WTC11 (cell line): ENCODE results near the gene SEMA3C. TPM values are rescaled to one million over a fixed set of nuclear protein-coding genes. Genes with fewer than 3 reads are reported as not detected.

ENCODE experiments used
- ATAC-seq: fragments of 200-7000 bp; cut with Tn5 transposase; 2 replicates; pipeline ENCODE4 v1.10.0; 2021; ENCODE audit warnings: mild to moderate bottlenecking, moderate library complexity
- CTCF ChIA-PET: fragments of 300-600 bp; sonication (Branson Sonifier 250); formaldehyde crosslinking; loops from one replicate; lab custom pipeline; 2021; ENCODE audit warnings: antibody characterized with exemption; lab: Charles Lee
- POLR2A ChIA-PET: fragments of 350-600 bp; sonication (Branson Sonifier 250); formaldehyde crosslinking; loops from one replicate; lab custom pipeline; 2021; ENCODE audit warnings: antibody characterized with exemption; lab: Charles Lee
- DNase-seq: peaks from one replicate; pipeline ENCODE4 v3.0.0; 2021; ENCODE audit warnings: low spot score
- H3K27ac Mint-ChIP-seq: 2 replicates; pipeline ENCODE4 v1.8.0; 2021; ENCODE audit warnings: mixed read lengths
- H3K27me3 Mint-ChIP-seq: 2 replicates; pipeline ENCODE4 v1.8.0; 2021; ENCODE audit warnings: low read depth, mild to moderate bottlenecking, moderate library complexity, mixed read lengths
- H3K36me3 Mint-ChIP-seq: 2 replicates; pipeline ENCODE4 v1.8.0; 2021; ENCODE audit warnings: mixed read lengths
- H3K4me1 Mint-ChIP-seq: 2 replicates; pipeline ENCODE4 v1.8.0; 2022; ENCODE audit warnings: mixed read lengths
- H3K4me3 Mint-ChIP-seq: 2 replicates; pipeline ENCODE4 v1.8.0; 2021; ENCODE audit warnings: mild to moderate bottlenecking, moderate library complexity, mixed read lengths
- H3K9me3 Mint-ChIP-seq: 2 replicates; pipeline ENCODE4 v1.8.0; 2021; ENCODE audit warnings: mixed read lengths
- ARID4B ChIP-seq: sonication (generic); formaldehyde crosslinking; IDR thresholded peaks from 2 replicates; pipeline ENCODE4 v1.8.0; 2023; ENCODE audit warnings: missing genetic modification reagents, mild to moderate bottlenecking, borderline replicate concordance
- CREM ChIP-seq: sonication (generic); formaldehyde crosslinking; IDR thresholded peaks from 2 replicates; pipeline ENCODE4 v1.8.1; 2022; ENCODE audit warnings: mild to moderate bottlenecking, missing genetic modification reagents, moderate library complexity
- ELF4 ChIP-seq: sonication (generic); formaldehyde crosslinking; IDR thresholded peaks from 2 replicates; pipeline ENCODE4 v1.8.1; 2022; ENCODE audit warnings: low read depth, mild to moderate bottlenecking, moderate library complexity, missing genetic modification reagents
- GABPB1 ChIP-seq: sonication (generic); formaldehyde crosslinking; IDR thresholded peaks from 2 replicates; pipeline ENCODE4 v1.8.1; 2023; ENCODE audit warnings: mild to moderate bottlenecking, missing genetic modification reagents
- GTF2I ChIP-seq: fragments of 250-450 bp; sonication (Bioruptor Pico); conservative IDR thresholded peaks from 2 replicates; pipeline ENCODE4 v1.4.0; 2021; ENCODE audit warnings: mild to moderate bottlenecking
- HMGXB4 ChIP-seq: sonication (generic); formaldehyde crosslinking; IDR thresholded peaks from 2 replicates; pipeline ENCODE4 v1.8.1; 2023; ENCODE audit warnings: mild to moderate bottlenecking, moderate library complexity, missing genetic modification reagents
- IRF2 ChIP-seq: sonication (generic); formaldehyde crosslinking; IDR thresholded peaks from 2 replicates; pipeline ENCODE4 v1.8.0; 2022; ENCODE audit warnings: low read depth, missing genetic modification reagents, borderline replicate concordance
- JAZF1 ChIP-seq: fragments of 250-450 bp; sonication (Bioruptor Pico); IDR thresholded peaks from 2 replicates; pipeline ENCODE4 v1.9.0; 2021; ENCODE audit warnings: moderate library complexity, mild to moderate bottlenecking, inconsistent platforms
- MLX ChIP-seq: sonication (generic); formaldehyde crosslinking; IDR thresholded peaks from 2 replicates; pipeline ENCODE4 v1.8.1; 2023; ENCODE audit warnings: mild to moderate bottlenecking, missing genetic modification reagents, moderate library complexity
- MXD4 ChIP-seq: fragments of 250-450 bp; sonication (Bioruptor Pico); IDR thresholded peaks from 2 replicates; pipeline ENCODE4 v1.8.0; 2021; ENCODE audit warnings: mild to moderate bottlenecking, moderate library complexity, borderline replicate concordance
- NFATC4 ChIP-seq: fragments of 250-450 bp; sonication (Bioruptor Pico); IDR thresholded peaks from 2 replicates; pipeline ENCODE4 v1.9.0; 2021; ENCODE audit warnings: mild to moderate bottlenecking
- NR1H2 ChIP-seq: sonication (generic); formaldehyde crosslinking; IDR thresholded peaks from 2 replicates; pipeline ENCODE4 v1.9.0; 2021; ENCODE audit warnings: mild to moderate bottlenecking, moderate library complexity, missing genetic modification reagents
- OVOL2 ChIP-seq: fragments of 250-450 bp; sonication (Bioruptor Pico); IDR thresholded peaks from 2 replicates; pipeline ENCODE4 v1.9.0; 2021; ENCODE audit warnings: mild to moderate bottlenecking, borderline replicate concordance
- RELA ChIP-seq: sonication (generic); formaldehyde crosslinking; IDR thresholded peaks from 2 replicates; pipeline ENCODE4 v1.8.1; 2022; ENCODE audit warnings: missing genetic modification reagents, mild to moderate bottlenecking, borderline replicate concordance
- TCF7 ChIP-seq: sonication (generic); formaldehyde crosslinking; IDR thresholded peaks from 2 replicates; pipeline ENCODE4 v1.8.0; 2022; ENCODE audit warnings: mild to moderate bottlenecking, low read depth, missing genetic modification reagents, moderate library complexity
- TEAD1 ChIP-seq: sonication (generic); formaldehyde crosslinking; IDR thresholded peaks from 2 replicates; pipeline ENCODE4 v1.8.0; 2022; ENCODE audit warnings: mild to moderate bottlenecking, missing genetic modification reagents
- ZMAT4 ChIP-seq: fragments of 250-450 bp; sonication (Bioruptor Pico); IDR thresholded peaks from 2 replicates; pipeline ENCODE4 v1.9.0; 2021; ENCODE audit warnings: mild to moderate bottlenecking
- ZNF121 ChIP-seq: sonication (generic); formaldehyde crosslinking; IDR thresholded peaks from 2 replicates; pipeline ENCODE4 v1.8.0; 2023; ENCODE audit warnings: missing genetic modification reagents
- ZNF219 ChIP-seq: sonication (generic); formaldehyde crosslinking; IDR thresholded peaks from 2 replicates; pipeline ENCODE4 v1.8.0; 2023; ENCODE audit warnings: missing genetic modification reagents, mild to moderate bottlenecking, borderline replicate concordance
- ZNF232 ChIP-seq: sonication (generic); formaldehyde crosslinking; IDR thresholded peaks from 2 replicates; pipeline ENCODE4 v1.8.0; 2022; ENCODE audit warnings: mild to moderate bottlenecking, missing genetic modification reagents
- ZNF317 ChIP-seq: sonication (generic); formaldehyde crosslinking; IDR thresholded peaks from 2 replicates; pipeline ENCODE4 v1.8.1; 2023; ENCODE audit warnings: low read depth, mild to moderate bottlenecking, moderate library complexity, missing genetic modification reagents, borderline replicate concordance
- ZNF396 ChIP-seq: fragments of 250-450 bp; sonication (Bioruptor Pico); IDR thresholded peaks from 2 replicates; pipeline ENCODE4 v1.8.0; 2021; ENCODE audit warnings: mild to moderate bottlenecking, moderate library complexity, borderline replicate concordance
- ZNF423 ChIP-seq: fragments of 250-450 bp; sonication (Bioruptor Pico); IDR thresholded peaks from 2 replicates; pipeline ENCODE4 v2.1.2; 2022; ENCODE audit warnings: mild to moderate bottlenecking, moderate library complexity
- total RNA-seq: library from RNA; stranded (reverse); gene quantifications from 3 replicates; pipeline ENCODE4 v1.2.3, GENCODE V29; 2021
- TF ChIP-seq, protein P1 (sequence below): sonication (generic); formaldehyde crosslinking; IDR thresholded peaks from 2 replicates; pipeline ENCODE4 v1.8.1; 2022; ENCODE audit warnings: mild to moderate bottlenecking, moderate library complexity, missing genetic modification reagents
- TF ChIP-seq, protein P2 (sequence below): sonication (generic); formaldehyde crosslinking; IDR thresholded peaks from 2 replicates; pipeline ENCODE4 v1.8.0; 2023; ENCODE audit warnings: missing genetic modification reagents

Gene SEMA3C
- total RNA-seq, 1 experiment from 2014 or later, result 2.1 TPM

- ATAC-seq, result no peak
- Mint-ChIP-seq H3K4me3 (no peak overlapping the region), H3K9me3 (peaks cover 8% of the 10 kb centered on the region; the same call in 1 of the 2 replicates), H3K27ac (no peak overlapping the region), H3K4me1 (peaks cover 10% of the 10 kb centered on the region), H3K27me3 (no peaks in the 10 kb centered on the region), H3K36me3 (no peaks in the 10 kb centered on the region)
- DNase-seq, result no peak
- TF ChIP-seq ZNF232 (CRISPR knock-in tag), result no peak
- TF ChIP-seq ZNF219 (CRISPR knock-in tag), result no peak
- TF ChIP-seq, protein P1, sequence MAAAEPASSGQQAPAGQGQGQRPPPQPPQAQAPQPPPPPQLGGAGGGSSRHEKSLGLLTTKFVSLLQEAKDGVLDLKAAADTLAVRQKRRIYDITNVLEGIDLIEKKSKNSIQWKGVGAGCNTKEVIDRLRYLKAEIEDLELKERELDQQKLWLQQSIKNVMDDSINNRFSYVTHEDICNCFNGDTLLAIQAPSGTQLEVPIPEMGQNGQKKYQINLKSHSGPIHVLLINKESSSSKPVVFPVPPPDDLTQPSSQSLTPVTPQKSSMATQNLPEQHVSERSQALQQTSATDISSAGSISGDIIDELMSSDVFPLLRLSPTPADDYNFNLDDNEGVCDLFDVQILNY (CRISPR knock-in tag), result no peak
- no peak for TF ChIP-seq MXD4
- TF ChIP-seq RELA, result no peak
- no peak for TF ChIP-seq GTF2I (CRISPR knock-in tag)
- TF ChIP-seq JAZF1, result no peak
- no peak for TF ChIP-seq NFATC4 (CRISPR knock-in tag)
- no peak for TF ChIP-seq ZNF396 (CRISPR knock-in tag)
- no peak for TF ChIP-seq ZNF423
- no peak for TF ChIP-seq NR1H2
- TF ChIP-seq TEAD1 (CRISPR knock-in tag), result no peak
- no peak for TF ChIP-seq IRF2 (CRISPR knock-in tag)
- TF ChIP-seq ZNF317, result no peak
- TF ChIP-seq TCF7 (CRISPR knock-in tag), result no peak
- TF ChIP-seq MLX (CRISPR knock-in tag), result no peak
- TF ChIP-seq HMGXB4, result no peak
- no peak for TF ChIP-seq GABPB1 (CRISPR knock-in tag)
- no peak for TF ChIP-seq ARID4B
- no peak for TF ChIP-seq ZNF121 (CRISPR knock-in tag)
- ChIA-PET CTCF (interaction anchor here (1.8 kb wide), 1 partner anchor 9 kb away, joined by 6 read pairs; no protein-coding TSS in a partner anchor), POLR2A (no interaction called here)
These were observed 11.7 kb downstream of the SEMA3C start for GRCh38 chr7:80907141-80907601.

DNA sequence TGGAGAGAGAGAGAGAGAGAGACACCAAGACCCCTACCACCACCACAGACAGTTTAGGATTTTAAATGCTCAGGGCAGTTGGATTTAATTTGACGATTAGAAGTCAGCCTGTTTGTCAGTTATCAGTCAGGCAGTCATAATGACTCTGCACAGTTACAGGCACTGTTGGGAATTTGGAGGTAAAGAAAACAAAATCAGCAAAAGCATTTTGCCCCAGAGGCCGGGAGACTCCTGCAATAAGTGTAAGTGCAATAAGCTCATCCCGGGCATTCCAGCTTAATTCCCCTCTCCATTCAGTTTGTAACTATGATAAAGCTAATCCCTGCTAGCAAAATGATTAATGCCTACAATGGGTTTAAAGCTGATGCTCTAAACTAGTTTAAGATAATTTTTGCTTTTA lies 13.5 kb downstream of the SEMA3C start:
- H3K36me3 Mint-ChIP-seq, result no peaks in the 10 kb centered on the region
- H3K27ac Mint-ChIP-seq, result no peak overlapping the region
- POLR2A ChIA-PET, result no interaction called here
- DNase-seq, result no peak
- CTCF ChIA-PET, result interaction anchor here (0.6 kb wide), 1 partner anchor 181 kb away, joined by 3 read pairs; no protein-coding TSS in a partner anchor
- no peaks in the 10 kb centered on the region for H3K27me3 Mint-ChIP-seq
- H3K4me3 Mint-ChIP-seq, result no peak overlapping the region
- H3K4me1 Mint-ChIP-seq, result peaks cover 10% of the 10 kb centered on the region
- no peak for ATAC-seq
- no peaks in the 10 kb centered on the region for H3K9me3 Mint-ChIP-seq
- no peak for TF ChIP-seq ZNF317
- TF ChIP-seq CREM (CRISPR knock-in tag), result no peak
- TF ChIP-seq HMGXB4, result no peak
- TF ChIP-seq TCF7 (CRISPR knock-in tag), result no peak
- TF ChIP-seq, protein P2, sequence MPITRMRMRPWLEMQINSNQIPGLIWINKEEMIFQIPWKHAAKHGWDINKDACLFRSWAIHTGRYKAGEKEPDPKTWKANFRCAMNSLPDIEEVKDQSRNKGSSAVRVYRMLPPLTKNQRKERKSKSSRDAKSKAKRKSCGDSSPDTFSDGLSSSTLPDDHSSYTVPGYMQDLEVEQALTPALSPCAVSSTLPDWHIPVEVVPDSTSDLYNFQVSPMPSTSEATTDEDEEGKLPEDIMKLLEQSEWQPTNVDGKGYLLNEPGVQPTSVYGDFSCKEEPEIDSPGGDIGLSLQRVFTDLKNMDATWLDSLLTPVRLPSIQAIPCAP, result no peak
- no peak for TF ChIP-seq OVOL2 (CRISPR knock-in tag)
- no peak for TF ChIP-seq ELF4 (CRISPR knock-in tag)
- TF ChIP-seq JAZF1, result no peak
- TF ChIP-seq ZMAT4 (CRISPR knock-in tag), result no peak
- TF ChIP-seq NFATC4 (CRISPR knock-in tag), result no peak
- TF ChIP-seq, protein P1 (CRISPR knock-in tag), result no peak
